Activated T-cell treated with anti-CD3 and anti-CD28 coated beads for 24 hours (primary cell): ENCODE data around the gene FNDC7.
A peak's percentile ranks its signal among the peaks of the same experiment; 100 is the strongest.
"Not testable (repeated sequence)": the region's sequence is repeated elsewhere in the genome, so short reads cannot be mapped to it uniquely, and the experiment has no call there.

Experiments
- DNase-seq: peaks from one replicate; pipeline ENCODE4 v3.0.0-alpha.2; 2020; ENCODE audit warnings: low read depth

FNDC7 gene

DNA sequence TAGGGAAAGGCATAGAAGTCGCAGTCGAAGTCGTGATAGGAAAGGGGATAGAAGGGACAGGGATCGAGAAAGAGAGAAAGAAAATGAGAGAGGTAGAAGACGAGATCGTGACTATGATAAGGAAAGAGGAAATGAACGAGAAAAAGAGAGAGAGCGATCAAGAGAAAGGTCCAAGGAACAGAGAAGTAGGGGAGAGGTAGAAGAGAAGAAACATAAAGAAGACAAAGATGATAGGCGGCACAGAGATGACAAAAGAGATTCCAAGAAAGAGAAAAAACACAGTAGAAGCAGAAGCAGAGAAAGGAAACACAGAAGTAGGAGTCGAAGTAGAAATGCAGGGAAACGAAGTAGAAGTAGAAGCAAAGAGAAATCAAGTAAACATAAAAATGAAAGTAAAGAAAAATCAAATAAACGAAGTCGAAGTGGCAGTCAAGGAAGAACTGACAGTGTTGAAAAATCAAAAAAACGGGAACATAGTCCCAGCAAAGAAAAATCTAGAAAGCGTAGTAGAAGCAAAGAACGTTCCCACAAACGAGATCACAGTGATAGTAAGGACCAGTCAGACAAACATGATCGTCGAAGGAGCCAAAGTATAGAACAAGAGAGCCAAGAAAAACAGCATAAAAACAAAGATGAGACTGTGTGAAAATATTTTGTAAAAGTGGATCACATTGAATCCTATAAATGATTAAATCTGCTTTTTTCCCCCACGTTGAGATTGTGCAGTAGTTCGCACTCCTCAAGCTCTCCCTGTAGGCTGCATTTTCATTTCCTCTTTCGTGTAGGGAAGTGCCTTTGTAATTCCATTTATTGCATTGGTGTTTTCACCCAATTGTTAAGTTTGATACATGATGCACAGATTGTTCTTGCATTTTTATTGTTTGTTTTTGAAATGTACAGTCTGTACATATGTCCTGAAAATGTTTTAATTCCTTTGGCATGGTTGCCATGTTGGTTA is 13.1 kb upstream of the FNDC7 start:
- DNase-seq, result no peak

- no peak for DNase-seq
Measured at GRCh38 chr1:108701176-108701849, 11.4 kb upstream of the FNDC7 start.

DNA sequence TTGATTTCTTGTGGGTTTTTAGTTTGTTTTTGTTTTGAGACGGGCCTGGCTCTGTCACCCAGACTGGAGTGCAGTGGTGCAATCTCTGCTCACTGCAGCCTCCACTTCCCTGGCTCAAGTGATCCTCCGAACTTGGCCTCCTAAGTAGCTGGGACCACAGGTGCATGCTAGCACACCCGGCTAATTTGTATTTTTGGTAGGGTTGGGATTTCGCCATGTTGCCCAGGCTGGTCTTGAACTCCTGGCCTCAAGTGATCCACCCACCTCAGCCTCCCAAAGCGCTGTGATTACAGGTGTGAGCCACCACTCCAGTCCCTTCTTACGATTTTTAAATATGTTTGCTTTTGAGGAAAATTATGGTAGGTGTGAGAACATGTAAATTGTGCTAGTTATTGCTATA is 10.6 kb upstream of the FNDC7 start:
- DNase-seq, result not testable (repeated sequence)

DNA sequence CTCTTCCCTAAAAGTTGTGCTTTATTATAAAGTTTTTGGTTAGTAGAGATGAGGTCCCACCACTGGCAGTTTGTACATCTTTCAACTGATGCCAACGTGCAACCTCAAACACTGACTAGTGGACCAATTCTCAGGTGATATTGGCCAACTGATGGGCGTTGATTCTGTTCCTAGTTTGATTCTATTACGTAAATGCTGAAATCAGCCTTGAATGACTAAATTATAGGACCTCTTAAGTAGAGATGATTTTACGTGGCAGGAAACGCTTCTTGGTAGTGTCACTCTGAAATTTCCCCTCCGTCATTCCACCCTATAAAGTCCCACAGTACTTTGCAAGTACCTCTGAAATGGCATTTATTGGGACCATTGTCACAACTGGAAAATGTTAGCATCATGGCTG is 8.8 kb upstream of the FNDC7 start:
- DNase-seq, result peak; percentile 22

DNA sequence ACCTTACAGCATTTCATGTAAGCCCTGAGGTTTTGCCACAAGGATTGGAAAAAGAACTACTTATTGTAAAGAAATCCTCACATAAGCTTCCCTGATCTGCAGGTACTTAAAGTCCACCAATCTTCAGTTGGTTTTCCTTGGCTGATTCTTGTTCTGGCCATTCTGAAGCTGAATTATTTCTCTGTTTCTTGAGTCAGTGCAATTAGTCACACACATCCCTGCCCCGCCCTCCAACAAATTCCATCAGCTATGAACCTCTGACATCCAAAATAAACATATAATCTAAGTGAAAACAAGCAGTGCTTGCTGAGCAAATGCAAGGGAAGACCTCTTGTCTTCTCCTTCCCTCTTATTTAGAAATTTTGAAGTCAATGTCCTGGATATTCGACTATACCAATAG is 8.2 kb upstream of the FNDC7 start:
- no peak for DNase-seq

DNA sequence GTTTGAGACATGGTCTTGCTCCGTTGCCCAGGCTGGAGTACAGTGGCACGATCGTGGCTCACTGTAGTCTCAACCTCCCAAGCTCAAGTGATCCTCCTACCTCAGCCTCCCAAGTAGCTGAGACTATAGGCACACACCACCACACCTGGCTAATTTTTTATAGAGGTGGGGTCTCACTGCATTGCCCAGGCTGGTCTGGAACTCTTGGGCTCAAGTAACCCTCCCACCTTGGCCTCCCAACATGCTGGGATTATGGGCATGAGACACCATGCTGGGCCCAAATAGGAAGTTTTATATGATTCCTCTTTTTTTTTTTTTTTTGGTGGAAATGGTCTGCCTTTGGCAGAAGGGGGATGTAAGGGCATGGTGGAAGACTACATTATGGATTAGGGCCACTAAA is 6.1 kb upstream of the FNDC7 start:
- no peak for DNase-seq

- peak; percentile 33 for DNase-seq
Measured at GRCh38 chr1:108708691-108709660, 3.7 kb upstream of the FNDC7 start.

GRCh38 chr1:108715932-108716331 is 3.2 kb downstream of the FNDC7 start:
- no peak for DNase-seq

GRCh38 chr1:108716437-108717230 is 3.9 kb downstream of the FNDC7 start:
- no peak for DNase-seq

- DNase-seq, result no peak
Measured at GRCh38 chr1:108717774-108718316, 5.1 kb downstream of the FNDC7 start.

- no peak for DNase-seq
Measured at GRCh38 chr1:108718927-108719655, 6.4 kb downstream of the FNDC7 start.

DNA sequence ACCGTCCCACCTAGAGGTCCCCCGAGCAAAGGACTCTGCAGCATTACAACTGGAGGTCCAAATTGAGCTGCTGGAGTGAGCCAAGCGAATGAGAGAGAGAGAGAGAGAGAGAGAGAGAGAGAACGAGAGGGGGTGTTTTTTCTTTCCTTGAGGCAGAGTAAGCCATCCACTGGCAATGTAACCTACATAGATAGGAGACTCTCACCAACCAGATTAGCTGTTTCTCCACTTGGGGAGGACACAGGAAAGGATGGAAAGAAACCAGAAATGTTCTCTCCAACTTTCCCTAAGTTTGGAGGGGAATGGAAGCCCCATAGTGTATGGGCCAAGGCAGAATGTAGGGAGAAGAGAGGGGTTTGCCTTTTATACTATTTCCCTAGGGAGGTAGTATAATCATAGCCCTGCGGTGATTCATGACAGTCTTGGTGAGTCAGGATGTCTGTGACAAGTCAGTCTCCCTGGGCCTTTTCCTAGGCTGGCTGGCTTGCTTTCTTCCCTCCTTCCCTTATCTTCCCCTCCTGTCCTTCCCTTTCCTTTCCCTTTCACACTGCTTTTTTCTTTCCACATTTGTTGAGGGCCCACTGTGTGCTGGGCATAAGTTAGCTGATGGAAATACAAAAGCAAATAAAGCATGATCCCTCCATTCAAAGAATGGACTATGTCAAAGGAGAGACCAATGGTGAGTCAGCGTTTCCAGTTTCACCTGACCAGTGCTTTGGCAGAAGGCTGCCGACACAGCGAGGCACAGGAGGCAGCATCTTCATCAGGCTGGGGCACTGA is 7.1 kb downstream of the FNDC7 start:
- DNase-seq, result no peak

DNA sequence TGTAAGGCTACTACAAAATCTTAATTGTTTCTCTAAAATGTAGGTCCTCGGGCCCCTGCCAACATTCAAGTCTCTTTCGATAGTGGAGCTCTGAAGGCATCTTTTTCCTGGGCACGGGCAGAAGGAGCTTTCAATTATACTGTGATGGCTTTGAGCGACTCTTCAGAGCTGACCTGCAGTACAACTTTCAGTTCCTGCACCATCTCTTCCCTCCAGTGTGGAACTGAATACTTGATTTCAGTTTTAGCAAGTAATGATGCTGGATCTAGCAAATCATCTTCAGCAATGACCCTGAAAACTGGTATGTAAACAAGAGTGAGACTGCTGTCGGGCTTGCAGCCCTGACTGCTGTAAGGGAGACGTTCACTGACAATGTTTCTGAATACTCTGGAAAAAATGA is 9.6 kb downstream of the FNDC7 start:
- no peak for DNase-seq

GRCh38 chr1:108725906-108726305 is 13.2 kb downstream of the FNDC7 start:
- DNase-seq, result no peak

DNA sequence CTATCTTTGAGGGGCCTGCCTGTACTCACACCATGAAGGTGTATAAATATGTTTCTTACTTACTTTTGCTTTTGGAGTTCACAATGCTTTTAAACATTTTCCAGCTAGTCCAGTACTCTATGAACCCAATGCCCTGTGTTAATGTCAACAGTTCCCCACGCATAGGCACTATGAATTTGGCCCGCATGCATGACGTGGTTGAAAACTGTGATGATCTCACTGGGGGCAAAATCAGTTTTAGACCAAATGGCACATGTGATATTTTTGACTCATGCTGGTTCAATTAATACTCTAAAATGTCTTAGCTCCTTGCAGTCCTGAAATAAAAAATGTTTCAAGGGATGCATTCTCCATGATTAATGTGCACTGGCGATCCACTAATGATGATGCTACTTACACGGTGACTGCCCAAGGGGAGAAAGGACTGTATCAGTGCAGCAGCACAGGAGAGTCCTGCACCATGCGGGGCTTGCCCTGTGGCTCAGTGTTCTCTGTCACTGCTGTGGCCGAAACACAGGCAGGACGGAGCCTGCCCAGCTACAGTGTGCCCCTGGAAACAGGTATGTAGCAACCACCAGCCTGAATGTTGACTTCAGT is 15.7 kb downstream of the FNDC7 start:
- no peak for DNase-seq

DNA sequence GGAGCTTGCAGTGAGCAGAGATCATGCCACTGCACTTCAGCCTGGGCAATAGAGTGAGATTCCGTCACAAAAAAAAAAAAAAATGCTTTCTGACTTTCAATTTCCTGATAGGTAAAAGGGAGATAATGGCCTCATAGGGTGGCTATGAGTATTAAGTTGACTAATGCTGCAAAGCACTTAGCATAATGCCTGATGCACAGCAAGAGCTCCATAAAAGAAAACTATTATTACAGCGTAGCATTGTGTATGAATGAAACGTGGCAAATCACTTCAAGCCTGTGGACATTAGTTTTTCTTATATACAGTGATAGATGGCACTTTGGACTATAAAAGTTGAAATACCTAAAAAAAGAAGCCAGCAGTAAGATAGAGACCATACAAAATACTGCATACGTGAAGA is 16.8 kb downstream of the FNDC7 start:
- DNase-seq, result no peak

- DNase-seq, result no peak
Measured at GRCh38 chr1:108732398-108732797, 19.7 kb downstream of the FNDC7 start.

- DNase-seq, result no peak
Measured at GRCh38 chr1:108734171-108734865, 21.6 kb downstream of the FNDC7 start.

GRCh38 chr1:108742253-108742652 is 29.5 kb downstream of the FNDC7 start:
- DNase-seq, result no peak
